Smooth muscle cell (in vitro differentiated cells): ENCODE measurements around the gene KIAA1755. TPM values are rescaled to one million over a fixed set of nuclear protein-coding genes. Genes with fewer than 3 reads are reported as not detected.

Source experiments
- DNase-seq: peaks from one replicate; lab custom pipeline; 2025; ENCODE audit not compliant: unreplicated experiment; lab: John Stamatoyannopoulos, UW
- H2AFZ ChIP-seq: fragments of 200-600 bp; sonication (generic); 2 replicates; pipeline ENCODE4 v1.6.0; 2016; ENCODE audit warnings: antibody characterized with exemption, low read depth, mild to moderate bottlenecking
- H3F3A ChIP-seq: fragments of 200-600 bp; sonication (generic); 2 replicates; pipeline ENCODE4 v1.6.0; 2017; ENCODE audit warnings: antibody characterized with exemption, low read depth
- H3K27ac ChIP-seq: fragments of 200-600 bp; sonication (generic); 2 replicates; pipeline ENCODE4 v1.5.1; 2016; ENCODE audit warnings: low read depth, mild to moderate bottlenecking
- H3K27me3 ChIP-seq: fragments of 200-600 bp; sonication (generic); 2 replicates; pipeline ENCODE4 v1.6.1; 2016; ENCODE audit warnings: low read depth, mild to moderate bottlenecking
- H3K36me3 ChIP-seq: fragments of 200-600 bp; sonication (generic); 2 replicates; pipeline ENCODE4 v1.5.1; 2016; ENCODE audit warnings: low read depth
- H3K4me1 ChIP-seq: fragments of 200-600 bp; sonication (generic); 2 replicates; pipeline ENCODE4 v1.5.1; 2016; ENCODE audit warnings: low read depth
- H3K4me2 ChIP-seq: fragments of 200-600 bp; sonication (generic); 2 replicates; pipeline ENCODE4 v1.6.0; 2016; ENCODE audit warnings: mild to moderate bottlenecking
- H3K4me3 ChIP-seq: fragments of 200-600 bp; sonication (generic); 2 replicates; pipeline ENCODE4 v1.5.1; 2016; ENCODE audit warnings: mild to moderate bottlenecking
- H3K79me2 ChIP-seq: fragments of 200-600 bp; sonication (generic); 2 replicates; pipeline ENCODE4 v1.6.0; 2016; ENCODE audit warnings: low read depth, mild to moderate bottlenecking
- H3K9ac ChIP-seq: fragments of 200-600 bp; sonication (generic); 2 replicates; pipeline ENCODE4 v1.6.0; 2016; ENCODE audit warnings: low read depth
- H3K9me3 ChIP-seq: fragments of 200-600 bp; sonication (generic); replicated peaks from 2 replicates; pipeline ENCODE4 v1.5.1; 2016; ENCODE audit warnings: low read depth
- H4K20me1 ChIP-seq: fragments of 200-600 bp; sonication (generic); 2 replicates; pipeline ENCODE4 v1.6.0; 2016; ENCODE audit warnings: low read depth
- WGBS: methylation state at CpG from one replicate; pipeline ENCODE4 v1.1.7; 2016; ENCODE audit warnings: low lambda C conversion rate; 5-methylcytosine and 5-hydroxymethylcytosine counted together
- polyA plus RNA-seq: library from polyadenylated mRNA; unstranded; fragments of >200 nt; fragmentation: Nextera tagmentation; extraction: Ambion mirVana; gene quantifications from 2 replicates; pipeline ENCODE4 v1.2.1, GENCODE V29; 2016
- total RNA-seq: library from RNA; depleted of rRNA; stranded (reverse); fragments of >200 nt; gene quantifications from 2 replicates; pipeline ENCODE4 v1.2.3, GENCODE V29; 2014
- TF ChIP-seq, protein P1 (sequence below): fragments of 200-600 bp; sonication (generic); IDR thresholded peaks from 2 replicates; pipeline ENCODE4 v1.5.1; 2017; ENCODE audit warnings: borderline replicate concordance, mild to moderate bottlenecking, antibody characterized with exemption; ENCODE audit not compliant: insufficient read depth, poor library complexity, severe bottlenecking

Gene KIAA1755
- total and polyA plus RNA-seq, 2 experiments from 2014 or later: 0.17 TPM; not detected in 1

GRCh38 chr20:38216201-38216600 is 44.3 kb downstream of the KIAA1755 start:
- WGBS: 96% methylated on average over 6 of the region's 6 CpGs
- no peaks in the 10 kb centered on the region for H3K9me3 ChIP-seq

DNA sequence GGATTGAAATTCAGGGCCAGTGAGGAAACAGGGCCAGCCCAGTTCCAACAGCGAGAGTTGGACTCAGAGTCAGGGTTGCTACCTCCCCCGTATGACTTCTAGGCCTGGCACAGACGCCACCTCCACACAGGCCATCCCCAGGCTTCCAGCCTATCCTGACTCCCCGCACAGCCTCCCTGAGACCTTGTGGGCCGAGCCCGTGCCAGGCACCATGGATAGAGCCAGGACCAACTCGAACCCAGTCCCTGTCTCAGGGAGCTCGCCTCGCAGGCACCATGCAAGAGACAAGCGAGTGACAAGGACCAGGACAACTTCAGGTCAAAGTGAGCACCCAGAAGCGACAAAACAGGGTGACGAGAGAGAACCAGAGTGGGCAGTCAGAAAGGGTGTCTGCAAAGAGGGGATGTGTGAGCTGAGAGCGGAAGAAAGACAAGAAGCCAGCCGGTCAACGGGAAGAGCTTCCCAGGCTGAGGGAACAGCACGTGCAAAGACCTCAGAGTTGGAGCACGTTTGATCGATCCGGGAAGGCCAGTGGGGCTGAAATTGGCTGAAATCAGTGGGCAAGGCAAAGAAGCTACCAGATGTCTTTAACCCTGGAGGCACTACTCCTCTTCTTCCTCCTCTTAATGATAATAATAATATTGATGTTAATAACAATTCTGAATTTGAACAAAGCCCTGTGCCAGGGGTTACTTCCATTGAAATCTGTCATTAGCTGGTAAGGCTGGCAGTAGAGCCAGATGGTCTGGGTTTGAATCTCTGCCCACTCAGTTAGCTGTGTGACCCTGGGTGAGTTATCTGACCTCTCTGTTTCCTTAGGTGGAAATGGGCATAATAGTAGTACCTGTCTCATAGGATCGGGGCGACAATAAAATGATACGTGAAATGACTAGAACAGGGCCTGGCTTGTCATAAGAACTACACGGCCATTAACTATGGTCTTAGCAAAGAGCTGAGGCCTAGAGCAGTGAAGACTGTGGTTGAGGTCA is 45.0 kb downstream of the KIAA1755 start:
- no peak overlapping the region for H3K9ac ChIP-seq
- H3K4me3 ChIP-seq: no peak overlapping the region
- H3K4me1 ChIP-seq: peaks cover 5% of the 10 kb centered on the region
- no peaks in the 10 kb centered on the region for H3K9me3 ChIP-seq
- H3K27me3 ChIP-seq: no peaks in the 10 kb centered on the region
- H3K4me2 ChIP-seq: no peak overlapping the region
- H3K79me2 ChIP-seq: no peaks in the 10 kb centered on the region
- TF ChIP-seq, protein P1, sequence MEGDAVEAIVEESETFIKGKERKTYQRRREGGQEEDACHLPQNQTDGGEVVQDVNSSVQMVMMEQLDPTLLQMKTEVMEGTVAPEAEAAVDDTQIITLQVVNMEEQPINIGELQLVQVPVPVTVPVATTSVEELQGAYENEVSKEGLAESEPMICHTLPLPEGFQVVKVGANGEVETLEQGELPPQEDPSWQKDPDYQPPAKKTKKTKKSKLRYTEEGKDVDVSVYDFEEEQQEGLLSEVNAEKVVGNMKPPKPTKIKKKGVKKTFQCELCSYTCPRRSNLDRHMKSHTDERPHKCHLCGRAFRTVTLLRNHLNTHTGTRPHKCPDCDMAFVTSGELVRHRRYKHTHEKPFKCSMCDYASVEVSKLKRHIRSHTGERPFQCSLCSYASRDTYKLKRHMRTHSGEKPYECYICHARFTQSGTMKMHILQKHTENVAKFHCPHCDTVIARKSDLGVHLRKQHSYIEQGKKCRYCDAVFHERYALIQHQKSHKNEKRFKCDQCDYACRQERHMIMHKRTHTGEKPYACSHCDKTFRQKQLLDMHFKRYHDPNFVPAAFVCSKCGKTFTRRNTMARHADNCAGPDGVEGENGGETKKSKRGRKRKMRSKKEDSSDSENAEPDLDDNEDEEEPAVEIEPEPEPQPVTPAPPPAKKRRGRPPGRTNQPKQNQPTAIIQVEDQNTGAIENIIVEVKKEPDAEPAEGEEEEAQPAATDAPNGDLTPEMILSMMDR: no peak
- peaks cover 11% of the 10 kb centered on the region for H3F3A ChIP-seq
- H2AFZ ChIP-seq: no peak overlapping the region
- no peak overlapping the region for H3K27ac ChIP-seq
- H3K36me3 ChIP-seq: no peaks in the 10 kb centered on the region
- no peaks in the 10 kb centered on the region for H4K20me1 ChIP-seq
- DNase-seq: no peak
- whole genome bisulfite sequencing: 90% methylated on average over 23 of the region's 23 CpGs

More at GRCh38 chr20:38216201-38216600, 44.3 kb downstream of the KIAA1755 start:
- no peak overlapping the region for H3K9ac ChIP-seq
- H4K20me1 ChIP-seq: no peaks in the 10 kb centered on the region
- no peak overlapping the region for H3K4me3 ChIP-seq
- H3K27ac ChIP-seq: no peak overlapping the region
- no peaks in the 10 kb centered on the region for H3K36me3 ChIP-seq
- H3K79me2 ChIP-seq: no peaks in the 10 kb centered on the region
- TF ChIP-seq, protein P1: no peak
- no peaks in the 10 kb centered on the region for H3K27me3 ChIP-seq
- DNase-seq: no peak
- H3K4me2 ChIP-seq: no peak overlapping the region
- no peak overlapping the region for H2AFZ ChIP-seq
- H3F3A ChIP-seq: peaks cover 11% of the 10 kb centered on the region
- peaks cover 5% of the 10 kb centered on the region for H3K4me1 ChIP-seq

GRCh38 chr20:38214256-38215193 is 46.0 kb downstream of the KIAA1755 start:
- Histone ChIP-seq H3K27me3 (no peaks in the 10 kb centered on the region), H3F3A (peaks cover 11% of the 10 kb centered on the region), H3K4me1 (peaks cover 5% of the 10 kb centered on the region), H3K9me3 (no peaks in the 10 kb centered on the region), H2AFZ (no peak overlapping the region), H3K79me2 (no peaks in the 10 kb centered on the region), H3K4me2 (no peak overlapping the region), H3K4me3 (no peak overlapping the region), H3K9ac (no peak overlapping the region), H3K36me3 (no peaks in the 10 kb centered on the region), H3K27ac (no peak overlapping the region), H4K20me1 (no peaks in the 10 kb centered on the region)
- TF ChIP-seq, protein P1: no peak
- 54% methylated on average over 19 of the region's 19 CpGs for WGBS
- DNase-seq: no peak
